Measurements from ENCODE around the gene ZNF710. TPM values are rescaled to one million over a fixed set of nuclear protein-coding genes. Genes with fewer than 3 reads are reported as not detected.
A peak's percentile ranks its signal among the peaks of the same experiment; 100 is the strongest.

The ZNF710 gene
- total and polyA plus RNA-seq, 9 of the 15 experiments (the other 6 are each of a cell fraction or from before 2014, with no cell fraction given) = 0.56 to 14.2 (median 5.2) TPM

- 0 out of 2 replicates have a peak, but pooled peaks have one; percentile 39 for TF ChIP-seq ZBTB2 (IDR thresholded peaks at IDR 0.05)
- peak; percentile 100 for TF ChIP-seq ZNF316 (IDR thresholded peaks at IDR 0.05)
- TF ChIP-seq ATF7 (IDR thresholded peaks at IDR 0.05) = peak; percentile 72
- TF ChIP-seq MLLT1 (IDR thresholded peaks at IDR 0.05) = no peak
- TF ChIP-seq IRF2 (CRISPR knock-in tag; IDR thresholded peaks at IDR 0.05) = no peak
- TF ChIP-seq ZBTB33 (CRISPR knock-in tag; IDR thresholded peaks at IDR 0.05) = no peak
- no peak for TF ChIP-seq POLR2A (conservative IDR thresholded peaks at IDR 0.05)
- no peak for TF ChIP-seq ZNF143 (CRISPR knock-in tag; IDR thresholded peaks at IDR 0.05)
- no peak for TF ChIP-seq ZBTB12 (CRISPR knock-in tag; IDR thresholded peaks at IDR 0.05)
- no peak for TF ChIP-seq KAT2B (IDR thresholded peaks at IDR 0.05; ENCODE audit: low read depth, low read length)
- TF ChIP-seq CCAR2 (IDR thresholded peaks at IDR 0.05; ENCODE audit: low read depth, low read length) = no peak
- peak; percentile 95 for TF ChIP-seq ZEB2 (IDR thresholded peaks at IDR 0.05)
- TF ChIP-seq NELFE (IDR thresholded peaks at IDR 0.05; ENCODE audit: insufficient read depth, insufficient read length) = no peak
- TF ChIP-seq XRCC5 (IDR thresholded peaks at IDR 0.05; ENCODE audit: low read depth, low read length) = no peak
- TF ChIP-seq CREM (IDR thresholded peaks at IDR 0.05; ENCODE audit: low read depth) = peak; percentile 88
- no peak for TF ChIP-seq ZSCAN29 (IDR thresholded peaks at IDR 0.05)
- TF ChIP-seq CREB1 (IDR thresholded peaks at IDR 0.05) = peak; percentile 49; the same call in 1 of the 2 replicates
- peak; percentile 54; the same call in 1 of the 2 replicates for TF ChIP-seq CREB1 (CRISPR knock-in tag; IDR thresholded peaks at IDR 0.05)
- no peak for TF ChIP-seq ETV1 (tag; conservative IDR thresholded peaks at IDR 0.05; ENCODE audit: low read depth)
- TF ChIP-seq SMAD2 (IDR thresholded peaks at IDR 0.05; ENCODE audit: low read depth, low read length) = no peak
- TF ChIP-seq ZNF24 (IDR thresholded peaks at IDR 0.05) = peak; percentile 86; the same call in 1 of the 2 replicates
- TF ChIP-seq HBP1 (CRISPR knock-in tag; IDR thresholded peaks at IDR 0.05) = no peak
- no peak for TF ChIP-seq ZNF347 (CRISPR knock-in tag; IDR thresholded peaks at IDR 0.05; ENCODE audit: low read depth)
- TF ChIP-seq EWSR1 (IDR thresholded peaks at IDR 0.05; ENCODE audit: borderline replicate concordance, low read depth, partially characterized antibody) = no peak
- TF ChIP-seq L3MBTL2 (IDR thresholded peaks at IDR 0.05) = peak; percentile 99
Observed at GRCh38 chr15:90037961-90038631, 37.0 kb downstream of the ZNF710 start (continued).

All from K562 (cell line).